Stimulated activated CD4-positive, alpha-beta T cell treated with anti-CD3 and anti-CD28 coated beads, Interleukin-15, amount 100 ng/mL, for 1 hour (primary cell): ENCODE measurements around the gene GOLGA8B.
"Not testable (repeated sequence)": the region's sequence is repeated elsewhere in the genome, so short reads cannot be mapped to it uniquely, and the experiment has no call there.

ENCODE experiments used
- DNase-seq, 2 donors: peaks; one replicate each; pipeline ENCODE4 v3.0.0-alpha.2; 2020; ENCODE audit warnings: low read depth in 1 of 2, low spot score in 1 of 2

Gene GOLGA8B

DNA sequence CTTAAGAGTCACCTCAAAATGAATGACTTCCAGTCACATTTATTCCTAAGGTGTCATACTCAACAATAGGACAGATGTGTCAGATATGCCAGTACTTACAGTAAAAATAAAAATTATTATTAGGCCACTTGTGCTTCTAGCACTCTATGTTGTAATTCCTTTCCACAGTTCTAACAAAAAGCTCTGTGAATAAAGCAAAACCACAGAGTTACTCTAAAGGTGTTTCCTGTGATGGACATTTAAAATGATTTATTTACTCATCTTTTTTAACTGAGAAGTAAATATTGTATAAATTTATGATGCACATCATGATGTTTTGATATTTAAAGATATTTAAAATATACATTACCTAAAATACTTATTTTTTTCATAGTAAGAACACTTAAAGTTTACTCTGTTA is 13.9 kb upstream of the GOLGA8B start:
- DNase-seq: no peak

DNA sequence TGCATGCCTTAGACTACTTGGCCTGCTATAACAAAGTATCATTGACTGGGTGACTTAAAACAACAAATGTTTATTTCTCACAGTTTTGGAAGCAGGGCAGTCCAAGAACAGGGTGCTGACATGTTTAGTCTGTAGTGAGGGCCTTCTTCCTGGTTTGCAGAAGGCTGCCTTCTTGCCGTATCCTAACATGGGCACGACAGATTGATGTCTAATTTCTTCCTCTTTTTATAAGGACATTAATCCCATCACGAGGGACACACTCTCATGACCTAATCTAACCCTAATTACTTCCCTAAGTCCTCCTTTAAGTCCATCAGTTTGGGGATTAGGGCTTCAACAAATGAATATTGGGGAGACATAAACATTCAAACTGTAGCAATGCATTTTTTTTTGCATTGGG is 10.9 kb upstream of the GOLGA8B start:
- no peak for DNase-seq

DNA sequence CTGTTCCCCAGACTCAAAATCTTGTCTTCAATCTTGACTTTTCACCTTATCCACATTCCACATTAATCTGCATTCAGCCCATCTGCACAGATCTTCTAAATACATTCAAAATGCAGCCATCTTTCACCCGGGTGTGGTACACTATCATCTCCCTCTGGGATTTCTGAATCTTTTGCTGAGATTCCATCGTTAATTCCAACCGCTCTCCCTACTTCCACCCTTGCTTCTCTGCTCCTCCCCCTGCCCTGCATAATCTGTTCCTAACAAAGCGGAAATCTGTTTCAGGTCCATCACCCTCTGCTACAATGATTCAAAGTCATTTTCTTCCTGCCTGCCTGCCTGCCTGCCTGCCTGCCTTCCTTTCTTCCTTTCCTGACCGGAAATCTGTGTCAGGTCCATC is 7.9 kb upstream of the GOLGA8B start:
- DNase-seq: no peak

GRCh38 chr15:34588046-34588674 is 4.7 kb upstream of the GOLGA8B start:
- DNase-seq: peak in 1 of 2 donors; percentile 27

- not testable (repeated sequence) for DNase-seq
These were observed 2.5 kb upstream of the GOLGA8B start for GRCh38 chr15:34585966-34586365.

GRCh38 chr15:34584996-34585395 is 1.5 kb upstream of the GOLGA8B start:
- DNase-seq: no peak

DNA sequence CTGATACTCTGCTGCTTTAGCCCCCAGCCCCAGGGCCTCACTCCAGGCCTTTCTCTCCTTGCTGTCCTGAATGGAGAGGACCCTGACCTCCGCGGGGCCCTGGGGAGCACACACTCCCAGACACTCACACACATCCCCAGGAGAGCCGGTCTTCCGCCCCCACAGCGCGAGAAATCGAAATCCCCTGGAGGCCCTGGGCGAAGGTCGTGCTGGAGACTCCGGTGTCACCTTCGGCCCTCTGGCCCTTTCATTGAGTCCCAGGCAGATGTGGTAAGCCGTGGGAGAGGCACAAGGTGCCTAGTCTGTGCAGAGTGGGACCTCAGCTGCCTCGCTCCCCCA is 848 bp upstream of the GOLGA8B start:
- DNase-seq: no peak

DNA sequence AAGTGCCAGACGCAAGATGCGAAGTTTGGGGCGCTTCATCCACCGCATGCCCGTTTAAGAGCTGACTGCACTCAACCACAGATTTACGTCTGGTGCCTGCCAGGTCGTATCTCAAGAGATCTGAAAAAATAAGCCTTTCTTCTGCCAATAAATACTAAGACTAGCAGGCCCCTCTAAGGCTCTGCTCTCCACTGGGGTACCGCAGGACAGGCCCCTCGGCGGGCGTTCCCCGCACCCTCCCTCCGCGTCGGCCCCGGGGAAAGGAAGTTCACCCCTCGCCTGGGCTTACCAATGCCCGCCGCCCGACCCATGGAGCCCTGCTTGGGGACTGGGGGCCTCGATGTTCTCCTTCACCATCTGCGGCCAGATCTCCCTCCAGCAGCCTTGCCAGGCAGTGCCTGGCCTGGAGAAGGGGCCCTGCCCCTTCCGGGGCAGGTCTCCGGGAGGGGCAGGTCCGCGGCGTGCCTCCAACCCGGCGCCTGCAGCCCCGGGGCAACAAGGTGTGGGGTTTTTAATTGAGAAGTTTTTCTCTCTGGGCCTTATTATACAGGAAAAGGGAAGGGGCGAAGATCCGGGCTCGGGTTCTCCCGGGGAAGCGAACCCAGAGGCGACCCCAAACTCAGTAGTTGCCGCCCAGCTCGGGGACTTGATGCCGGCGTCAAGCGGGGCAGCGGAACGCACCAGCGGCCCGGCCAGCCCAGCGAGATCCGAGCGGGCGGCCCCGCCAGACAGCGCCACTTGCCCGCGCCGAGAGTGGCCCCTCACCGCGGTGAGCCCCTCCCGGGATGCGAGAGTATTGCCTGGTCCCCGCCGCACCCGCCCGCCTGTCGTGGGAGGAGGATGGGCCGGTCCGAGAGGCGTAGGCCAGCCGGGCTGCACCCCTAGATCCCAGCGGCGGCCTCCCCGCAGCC is 735 bp downstream of the GOLGA8B start:
- peak in 1 of 2 donors; percentile 32 for DNase-seq

- not testable (repeated sequence) for DNase-seq
These were observed 1.6 kb downstream of the GOLGA8B start for GRCh38 chr15:34581687-34582460.

GRCh38 chr15:34581043-34581365 is 2.4 kb downstream of the GOLGA8B start:
- no peak for DNase-seq

DNA sequence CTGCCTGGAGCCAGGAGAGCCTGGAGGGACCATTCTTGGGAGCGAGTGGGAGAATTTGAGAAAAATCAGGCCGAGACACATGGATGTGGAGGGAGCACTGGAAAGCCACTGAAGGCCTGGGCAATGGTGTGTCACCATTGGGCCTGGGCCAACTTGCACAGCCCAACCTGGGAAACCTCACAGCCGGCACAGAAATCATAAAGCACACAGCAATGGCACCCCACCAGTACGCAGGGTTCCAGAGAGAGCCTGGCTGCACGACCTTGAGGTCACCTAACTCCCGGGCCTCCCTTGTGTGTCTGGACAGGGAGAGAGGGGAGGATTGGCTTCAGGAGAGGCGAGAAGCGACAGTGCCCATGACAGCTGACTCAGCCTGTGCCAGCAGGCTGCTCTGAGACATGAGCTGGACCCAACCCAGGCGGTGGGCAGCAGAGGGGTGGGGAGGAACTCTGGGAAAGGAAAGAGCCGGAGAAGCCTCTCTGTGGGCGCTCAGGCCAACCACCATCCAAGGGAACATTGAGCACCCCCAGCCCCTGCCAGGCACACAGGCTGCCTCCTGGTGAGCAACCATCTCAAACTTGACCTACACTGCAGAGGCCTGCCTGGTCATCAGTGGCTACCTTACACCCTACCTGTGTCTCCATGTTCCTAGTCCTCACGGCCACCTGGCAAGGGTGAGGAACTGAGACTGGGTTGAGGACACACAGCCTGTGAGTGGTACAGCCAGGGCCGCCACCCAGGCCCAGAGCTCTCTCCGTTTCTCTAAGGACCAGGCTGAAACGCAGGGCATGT is 3.0 kb downstream of the GOLGA8B start:
- not testable (repeated sequence) for DNase-seq

DNA sequence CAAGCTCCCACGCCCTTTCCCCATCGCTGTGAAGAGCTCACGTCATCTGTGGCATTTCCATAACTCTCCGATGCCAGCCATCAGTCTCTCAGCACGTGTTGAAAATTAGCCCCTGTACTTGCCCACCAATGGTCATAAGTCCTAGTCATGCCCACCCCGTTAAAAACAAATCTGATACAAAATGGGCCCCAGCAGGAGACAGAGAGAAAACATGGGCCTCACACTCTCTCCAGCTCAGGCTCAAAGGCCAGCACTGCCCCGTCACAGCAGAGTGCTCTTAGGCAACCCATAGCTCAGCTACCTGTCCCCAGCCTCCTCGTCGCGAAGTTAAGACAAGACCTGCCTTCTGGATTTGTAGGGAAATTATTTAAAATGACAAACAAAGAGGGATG is 5.2 kb downstream of the GOLGA8B start:
- no peak for DNase-seq

GRCh38 chr15:34577658-34578282 is 5.7 kb downstream of the GOLGA8B start:
- not testable (repeated sequence) for DNase-seq

GRCh38 chr15:34575035-34575434 is 8.4 kb downstream of the GOLGA8B start:
- not testable (repeated sequence) for DNase-seq

- not testable (repeated sequence) for DNase-seq
These were observed 10.5 kb downstream of the GOLGA8B start for GRCh38 chr15:34572921-34573320.

DNA sequence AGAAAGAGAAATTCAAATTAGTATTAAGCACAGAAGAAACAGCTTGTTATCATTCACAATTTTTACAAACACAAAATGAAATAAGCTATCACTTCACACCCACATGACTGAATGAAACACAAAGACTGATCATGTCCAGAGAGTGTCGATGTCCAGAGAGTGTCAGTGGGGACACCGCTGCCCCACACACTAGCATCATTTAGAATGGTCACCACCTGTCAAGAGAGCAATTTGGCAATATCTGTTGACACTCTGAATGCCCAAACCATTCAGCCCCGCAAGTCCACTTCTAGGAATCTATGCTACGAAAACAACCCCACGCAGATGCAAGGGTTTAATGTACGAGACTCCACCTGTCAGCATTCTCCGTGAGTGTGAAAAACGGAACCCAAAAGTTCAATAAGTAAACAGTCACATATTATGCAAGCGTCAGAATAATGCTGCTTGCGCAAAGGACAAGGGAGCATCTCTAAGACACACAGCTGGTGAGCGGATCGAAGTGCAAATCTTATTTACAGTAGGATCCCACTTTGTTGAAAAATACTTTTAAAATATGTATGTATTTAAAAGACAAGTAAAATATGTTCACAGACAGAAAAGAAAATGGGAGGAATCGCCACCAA is 11.3 kb downstream of the GOLGA8B start:
- not testable (repeated sequence) for DNase-seq

- DNase-seq: not testable (repeated sequence)
These were observed 13.6 kb downstream of the GOLGA8B start for GRCh38 chr15:34569670-34570396.

- DNase-seq: not testable (repeated sequence)
These were observed 16.3 kb downstream of the GOLGA8B start for GRCh38 chr15:34567174-34567573.

- not testable (repeated sequence) for DNase-seq
These were observed 18.7 kb downstream of the GOLGA8B start for GRCh38 chr15:34564711-34565110.
